Measurements from ENCODE around the gene CBX8.

DNA sequence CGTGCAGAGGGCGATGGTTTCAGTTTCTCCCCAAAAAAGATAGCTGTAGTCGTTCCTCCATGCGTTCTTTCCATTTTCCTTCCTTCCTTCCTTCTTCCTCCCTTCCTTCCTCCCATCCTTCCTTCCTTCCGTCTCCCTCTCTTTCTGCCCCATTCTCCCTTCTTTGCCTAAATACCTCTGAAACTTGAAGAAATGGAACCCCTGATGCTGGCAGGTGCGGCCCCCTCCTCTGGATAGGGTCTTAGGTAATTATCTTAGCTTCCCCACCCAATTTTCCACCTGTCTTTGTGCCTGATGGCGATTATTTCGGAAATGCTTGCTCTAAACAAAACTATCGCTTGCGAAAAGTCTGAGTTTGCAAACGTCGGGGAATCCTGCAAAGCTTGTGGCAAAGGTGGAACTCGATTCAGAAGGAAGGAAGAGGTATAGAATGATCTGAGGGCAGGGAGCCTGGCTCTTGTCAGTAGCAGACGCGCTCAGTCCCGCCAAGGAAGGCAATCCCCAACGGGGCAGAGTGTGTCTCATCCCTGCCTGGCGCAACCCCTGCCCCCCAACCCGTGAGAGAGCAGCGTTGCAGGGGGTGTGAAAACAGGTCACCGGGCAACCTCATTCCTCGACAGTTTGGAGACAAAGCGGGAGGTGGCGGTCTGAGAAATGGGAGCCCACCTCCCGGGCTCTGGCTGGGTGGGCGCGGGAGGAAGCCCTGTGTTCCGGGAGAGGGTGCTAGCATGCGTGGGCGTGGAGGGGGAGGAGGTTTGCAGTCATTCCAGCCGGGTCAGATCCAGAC lies 2.9 kb upstream of the CBX8 start:
- TF ChIP-seq CTBP1 (IDR thresholded peaks at IDR 0.05; ENCODE audit: borderline replicate concordance) (no peak), FOXM1 (IDR thresholded peaks at IDR 0.05; ENCODE audit: borderline replicate concordance) (no peak), ZNF384 (IDR thresholded peaks at IDR 0.05) (no peak), TARDBP (IDR thresholded peaks at IDR 0.05) (no peak), LEF1 (IDR thresholded peaks at IDR 0.05; ENCODE audit: borderline replicate concordance) (no peak), L3MBTL2 (conservative IDR thresholded peaks at IDR 0.05) (no peak), ELF4 (IDR thresholded peaks at IDR 0.05) (no peak), SUZ12 (IDR thresholded peaks at IDR 0.05) (no peak), HDGF (IDR thresholded peaks at IDR 0.05; ENCODE audit: borderline replicate concordance) (no peak), SP1 (IDR thresholded peaks at IDR 0.05) (no peak), FOXK2 (IDR thresholded peaks at IDR 0.05) (no peak), FOXA1 (IDR thresholded peaks at IDR 0.05) (no peak), BHLHE40 (IDR thresholded peaks at IDR 0.05; ENCODE audit: borderline replicate concordance) (no peak), ARNT (IDR thresholded peaks at IDR 0.05) (no peak)
